22Rv1 (cell line): ENCODE results near the gene REXO1.

Experiments
- H3K27ac ChIP-seq: fragments of 450-650 bp; 2 replicates; pipeline ENCODE4 v1.5.1; 2017
- ZFX ChIP-seq: fragments of 450-650 bp; IDR thresholded peaks from 2 replicates; pipeline ENCODE4 v1.6.1; 2017; ENCODE audit warnings: antibody characterized with exemption, borderline replicate concordance
- TF ChIP-seq, protein P1 (sequence below): fragments of 450-650 bp; IDR thresholded peaks from 2 replicates; pipeline ENCODE4 v1.5.1; 2017; ENCODE audit warnings: mild to moderate bottlenecking

The REXO1 gene

GRCh38 chr19:1822210-1822609 is 26.1 kb downstream of the REXO1 start:
- TF ChIP-seq, protein P1, sequence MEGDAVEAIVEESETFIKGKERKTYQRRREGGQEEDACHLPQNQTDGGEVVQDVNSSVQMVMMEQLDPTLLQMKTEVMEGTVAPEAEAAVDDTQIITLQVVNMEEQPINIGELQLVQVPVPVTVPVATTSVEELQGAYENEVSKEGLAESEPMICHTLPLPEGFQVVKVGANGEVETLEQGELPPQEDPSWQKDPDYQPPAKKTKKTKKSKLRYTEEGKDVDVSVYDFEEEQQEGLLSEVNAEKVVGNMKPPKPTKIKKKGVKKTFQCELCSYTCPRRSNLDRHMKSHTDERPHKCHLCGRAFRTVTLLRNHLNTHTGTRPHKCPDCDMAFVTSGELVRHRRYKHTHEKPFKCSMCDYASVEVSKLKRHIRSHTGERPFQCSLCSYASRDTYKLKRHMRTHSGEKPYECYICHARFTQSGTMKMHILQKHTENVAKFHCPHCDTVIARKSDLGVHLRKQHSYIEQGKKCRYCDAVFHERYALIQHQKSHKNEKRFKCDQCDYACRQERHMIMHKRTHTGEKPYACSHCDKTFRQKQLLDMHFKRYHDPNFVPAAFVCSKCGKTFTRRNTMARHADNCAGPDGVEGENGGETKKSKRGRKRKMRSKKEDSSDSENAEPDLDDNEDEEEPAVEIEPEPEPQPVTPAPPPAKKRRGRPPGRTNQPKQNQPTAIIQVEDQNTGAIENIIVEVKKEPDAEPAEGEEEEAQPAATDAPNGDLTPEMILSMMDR = no peak
- no peak for TF ChIP-seq ZFX
- no peak overlapping the region for H3K27ac ChIP-seq

DNA sequence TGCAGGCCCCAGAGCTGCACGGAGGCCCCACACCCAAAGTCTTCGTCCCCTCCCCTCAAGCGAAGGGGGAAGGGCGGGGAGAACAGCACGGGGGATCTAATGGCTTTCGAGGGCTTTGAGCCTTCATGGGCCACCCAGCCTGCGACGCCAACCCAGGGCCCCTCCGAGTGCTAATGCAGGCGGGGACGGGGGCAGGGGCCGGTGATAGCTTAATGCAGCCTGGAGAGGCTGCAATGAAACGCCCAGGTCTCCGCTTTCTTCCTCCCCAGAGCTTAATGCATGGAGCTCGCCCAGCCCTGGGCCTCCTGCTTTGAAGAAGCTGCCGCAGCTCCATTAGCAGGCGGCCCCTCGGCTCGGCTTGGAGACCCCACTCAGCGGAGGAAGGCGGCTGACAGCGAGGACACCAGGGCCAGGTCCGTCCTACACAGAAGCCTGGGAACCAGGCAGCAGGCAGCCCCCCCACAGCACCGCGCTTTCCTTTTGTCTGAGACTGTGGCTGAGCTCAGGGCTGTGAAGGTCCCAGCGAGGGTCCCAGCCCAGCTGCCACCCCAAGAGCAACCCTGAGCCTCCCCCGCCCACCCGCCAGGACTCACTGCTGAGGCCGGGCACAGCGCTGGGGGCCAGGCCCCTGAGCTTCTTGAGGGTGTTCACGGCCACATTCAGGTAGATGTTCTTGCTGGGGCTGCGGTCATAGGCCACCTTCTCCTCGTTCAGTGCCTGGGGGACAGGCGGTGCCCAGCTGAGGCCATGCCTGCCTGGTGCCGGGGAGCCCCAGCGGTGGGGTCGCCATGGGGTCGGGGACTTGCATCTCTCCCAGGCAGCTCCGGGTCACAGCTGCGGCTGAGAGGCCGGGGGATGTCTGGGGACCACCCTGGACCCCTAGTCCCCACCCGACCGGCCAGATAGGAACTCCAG is 28.7 kb downstream of the REXO1 start:
- no peak overlapping the region for H3K27ac ChIP-seq
- TF ChIP-seq, protein P1 = no peak
- no peak for TF ChIP-seq ZFX

GRCh38 chr19:1818549-1819195 is 29.6 kb downstream of the REXO1 start:
- TF ChIP-seq, protein P1 = no peak
- no peak for TF ChIP-seq ZFX
- H3K27ac ChIP-seq = no peak overlapping the region

DNA sequence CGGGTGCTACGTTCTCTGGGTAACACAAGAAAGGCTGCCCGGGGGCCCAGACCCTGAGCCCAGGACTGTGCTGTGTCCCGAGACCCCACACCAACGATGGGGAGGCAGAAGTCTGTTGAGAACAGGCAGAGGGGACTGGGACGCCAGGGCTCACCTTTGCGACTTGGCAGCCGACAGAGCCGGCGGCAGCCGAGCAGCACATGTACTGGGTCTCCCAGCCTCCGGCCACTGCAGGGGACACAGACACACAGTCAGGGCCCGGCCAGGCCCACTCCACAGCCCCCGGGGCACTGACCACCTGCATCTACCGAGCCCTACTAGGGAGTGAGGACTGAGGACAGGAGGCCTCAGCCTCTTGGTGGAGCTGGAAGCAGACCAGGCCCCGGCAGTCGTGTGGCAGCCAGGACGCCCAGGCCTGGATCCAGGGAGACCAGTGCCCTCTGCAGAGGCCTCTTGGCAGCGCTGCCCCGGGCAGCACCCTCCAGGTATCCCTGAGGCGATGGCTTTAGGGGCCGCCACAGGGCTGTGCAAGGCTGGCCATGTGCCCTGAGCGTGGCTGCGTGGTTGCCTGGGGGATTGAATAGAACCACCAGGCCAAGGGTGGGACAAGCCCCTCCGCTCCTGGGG is 30.6 kb downstream of the REXO1 start:
- no peak overlapping the region for H3K27ac ChIP-seq

DNA sequence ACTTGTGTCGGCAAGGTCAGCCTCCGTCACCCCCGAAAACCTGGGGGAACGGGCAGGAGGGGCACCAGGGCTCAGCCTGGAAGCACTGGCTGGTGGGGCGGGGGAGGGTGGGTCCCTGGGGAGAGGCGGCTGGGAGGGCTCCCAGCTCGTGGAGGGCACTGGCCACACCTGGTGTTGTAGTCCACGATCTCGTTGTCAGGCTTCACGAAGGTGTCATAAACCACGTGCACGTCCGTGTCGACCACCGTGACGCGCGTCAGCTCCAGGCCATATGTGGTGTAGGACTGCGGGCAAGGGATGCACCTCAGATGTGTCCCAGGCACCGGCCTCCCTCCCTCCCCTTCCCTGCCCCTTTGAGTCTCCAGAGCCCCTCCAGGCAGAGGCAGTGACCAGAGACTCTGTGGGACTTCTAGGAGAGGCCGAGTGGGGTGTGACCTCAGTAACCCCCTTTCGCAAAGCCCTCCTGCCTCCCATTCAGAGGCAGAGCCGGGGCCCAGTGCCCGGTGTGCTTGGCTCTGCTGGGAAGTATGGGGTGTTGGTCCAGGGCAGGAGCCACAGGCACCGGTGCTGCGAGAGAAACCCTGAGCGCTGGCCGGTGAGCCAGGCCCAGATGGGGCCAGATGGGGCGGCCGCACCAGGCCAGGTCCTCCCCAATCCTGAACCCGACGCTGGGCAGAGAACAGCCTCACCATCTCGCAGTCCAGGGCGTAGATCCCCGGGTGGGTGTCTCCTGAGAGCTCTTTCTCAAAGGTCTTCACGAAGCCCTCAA is 31.6 kb downstream of the REXO1 start:
- H3K27ac ChIP-seq = no peak overlapping the region
- TF ChIP-seq, protein P1 = no peak
- no peak for TF ChIP-seq ZFX

More for the DNA sequence above, 30.6 kb downstream of the REXO1 start:
- TF ChIP-seq, protein P1 = no peak
- TF ChIP-seq ZFX = no peak

GRCh38 chr19:1815605-1816529 is 32.4 kb downstream of the REXO1 start:
- TF ChIP-seq, protein P1 = no peak
- no peak for TF ChIP-seq ZFX
- H3K27ac ChIP-seq = no peak overlapping the region
